ENCODE data around the gene CHDH.

The CHDH gene

DNA sequence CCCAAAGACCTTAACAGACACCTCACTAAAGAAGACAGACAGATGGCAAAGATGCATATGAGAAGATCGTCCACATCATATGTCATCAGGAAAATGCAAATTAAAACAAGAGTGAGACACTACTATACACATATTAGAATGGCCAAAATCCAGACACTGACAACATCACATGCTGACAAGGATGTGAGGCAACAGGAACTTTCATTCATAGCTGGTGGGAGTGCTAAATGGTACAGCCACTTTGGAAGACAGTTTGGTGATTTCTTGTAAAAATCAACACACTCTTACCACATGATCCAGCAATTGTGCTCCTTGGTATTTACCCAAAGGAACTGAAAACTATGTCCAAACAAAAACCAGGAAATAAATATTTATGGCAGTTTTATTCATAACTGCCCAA, 17.6 kb downstream of the CHDH start:
- TF ChIP-seq POLR2AphosphoS5 (IDR thresholded peaks at IDR 0.05; ENCODE audit: low read depth, low read length) (no peak), SPI1 (IDR thresholded peaks at IDR 0.05; ENCODE audit: low read depth, low read length) (no peak)
- no peak for FAIRE-seq
- no peak for DNase-seq (ENCODE audit: insufficient read length, low spot score)

DNA sequence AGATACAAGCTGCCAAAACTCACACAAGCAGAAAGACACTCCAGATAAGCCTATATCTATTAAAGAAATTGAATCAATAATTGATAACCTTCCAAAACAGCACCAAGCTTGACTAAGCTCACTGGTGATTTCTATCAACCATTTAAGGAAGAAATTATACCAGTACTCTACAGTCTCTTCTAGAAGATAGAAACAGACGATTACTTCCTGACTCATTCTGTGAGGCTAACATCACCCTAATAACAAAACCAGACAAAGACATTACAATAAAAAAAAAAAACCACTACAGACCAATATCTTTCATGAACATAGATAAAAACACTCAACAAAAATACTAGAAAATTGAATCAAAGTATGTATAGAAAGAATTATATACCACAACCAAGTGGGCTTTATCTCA, 20.2 kb downstream of the CHDH start:
- DNase-seq (ENCODE audit: insufficient read length, low spot score) (no peak), FAIRE-seq (no peak)
- TF ChIP-seq PAX5 (IDR thresholded peaks at IDR 0.05; ENCODE audit: insufficient read depth, low read length, severe bottlenecking) (no peak), POU2F2 (IDR thresholded peaks at IDR 0.05; ENCODE audit: low read depth, low read length) (no peak), SPI1 (IDR thresholded peaks at IDR 0.05; ENCODE audit: low read depth, low read length) (no peak), TAF1 (IDR thresholded peaks at IDR 0.05; ENCODE audit: low read depth, low read length) (no peak), POLR2AphosphoS5 (IDR thresholded peaks at IDR 0.05; ENCODE audit: low read depth, low read length) (no peak), POLR2A (IDR thresholded peaks at IDR 0.05; ENCODE audit: low read depth, low read length) (no peak)

DNA sequence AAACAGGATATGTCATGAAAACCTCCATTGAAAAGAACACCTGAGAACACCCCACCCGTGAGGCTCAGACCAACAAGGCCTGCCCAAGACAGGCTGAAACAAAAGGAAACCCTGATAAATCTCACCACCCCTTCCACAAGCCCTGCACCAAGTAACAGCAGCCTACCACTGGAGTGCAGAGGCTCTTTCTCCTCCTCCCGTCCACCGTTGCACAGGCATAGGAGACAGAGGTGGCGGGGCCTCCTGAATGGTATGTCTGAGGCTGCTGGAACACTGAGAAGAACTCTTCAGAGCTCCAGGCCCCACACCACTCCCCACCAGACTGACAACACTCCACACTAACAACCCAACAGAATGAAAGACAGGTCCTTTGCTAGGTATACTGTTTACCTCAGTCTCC, 21.4 kb downstream of the CHDH start:
- TF ChIP-seq PAX5 (IDR thresholded peaks at IDR 0.05; ENCODE audit: insufficient read depth, low read length, severe bottlenecking) (no peak), POU2F2 (IDR thresholded peaks at IDR 0.05; ENCODE audit: low read depth, low read length) (no peak), POLR2A (IDR thresholded peaks at IDR 0.05; ENCODE audit: low read depth, low read length) (no peak), SPI1 (IDR thresholded peaks at IDR 0.05; ENCODE audit: low read depth, low read length) (no peak), TAF1 (IDR thresholded peaks at IDR 0.05; ENCODE audit: low read depth, low read length) (no peak), POLR2AphosphoS5 (IDR thresholded peaks at IDR 0.05; ENCODE audit: low read depth, low read length) (no peak)
- DNase-seq (ENCODE audit: insufficient read length, low spot score) (no peak), FAIRE-seq (no peak)

DNA sequence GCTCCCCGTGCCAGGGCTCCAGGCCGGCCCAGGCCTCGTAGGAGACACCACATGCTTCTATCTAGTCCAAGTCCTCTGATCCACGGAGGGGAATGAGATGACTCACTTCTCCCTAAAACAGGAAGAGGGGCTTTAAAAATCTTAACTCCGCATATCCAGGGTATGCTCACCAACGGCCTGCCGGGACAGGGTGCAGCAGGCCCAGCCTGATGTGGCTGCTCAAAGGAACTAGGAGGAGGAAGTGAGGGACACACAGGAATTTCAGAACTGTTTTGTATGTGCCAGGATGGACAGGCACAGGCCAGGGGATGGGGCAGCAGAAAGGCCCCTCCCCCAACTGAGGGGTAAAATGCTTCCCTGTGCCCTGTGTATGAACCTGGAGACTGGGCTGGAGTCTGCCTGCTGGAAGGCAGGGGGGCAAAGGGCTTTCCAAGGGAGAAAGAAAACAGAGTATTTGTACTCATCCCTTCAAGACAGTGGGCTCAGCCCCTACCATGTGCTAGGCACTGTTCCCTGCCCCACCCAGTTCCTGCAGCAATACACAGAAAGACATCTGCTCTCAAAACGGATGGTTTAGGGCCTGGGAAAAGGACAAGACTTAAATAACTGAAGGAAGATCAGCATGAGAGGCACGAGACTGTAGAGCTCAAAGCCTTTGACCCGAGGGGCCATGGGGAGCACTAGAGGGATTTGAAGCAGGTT, 22.1 kb downstream of the CHDH start:
- TF ChIP-seq POLR2A (IDR thresholded peaks at IDR 0.05; ENCODE audit: low read depth, low read length) (no peak), POLR2AphosphoS5 (IDR thresholded peaks at IDR 0.05; ENCODE audit: low read depth, low read length) (no peak)
- DNase-seq (ENCODE audit: insufficient read length, low spot score) (no peak), FAIRE-seq (no peak)

DNA sequence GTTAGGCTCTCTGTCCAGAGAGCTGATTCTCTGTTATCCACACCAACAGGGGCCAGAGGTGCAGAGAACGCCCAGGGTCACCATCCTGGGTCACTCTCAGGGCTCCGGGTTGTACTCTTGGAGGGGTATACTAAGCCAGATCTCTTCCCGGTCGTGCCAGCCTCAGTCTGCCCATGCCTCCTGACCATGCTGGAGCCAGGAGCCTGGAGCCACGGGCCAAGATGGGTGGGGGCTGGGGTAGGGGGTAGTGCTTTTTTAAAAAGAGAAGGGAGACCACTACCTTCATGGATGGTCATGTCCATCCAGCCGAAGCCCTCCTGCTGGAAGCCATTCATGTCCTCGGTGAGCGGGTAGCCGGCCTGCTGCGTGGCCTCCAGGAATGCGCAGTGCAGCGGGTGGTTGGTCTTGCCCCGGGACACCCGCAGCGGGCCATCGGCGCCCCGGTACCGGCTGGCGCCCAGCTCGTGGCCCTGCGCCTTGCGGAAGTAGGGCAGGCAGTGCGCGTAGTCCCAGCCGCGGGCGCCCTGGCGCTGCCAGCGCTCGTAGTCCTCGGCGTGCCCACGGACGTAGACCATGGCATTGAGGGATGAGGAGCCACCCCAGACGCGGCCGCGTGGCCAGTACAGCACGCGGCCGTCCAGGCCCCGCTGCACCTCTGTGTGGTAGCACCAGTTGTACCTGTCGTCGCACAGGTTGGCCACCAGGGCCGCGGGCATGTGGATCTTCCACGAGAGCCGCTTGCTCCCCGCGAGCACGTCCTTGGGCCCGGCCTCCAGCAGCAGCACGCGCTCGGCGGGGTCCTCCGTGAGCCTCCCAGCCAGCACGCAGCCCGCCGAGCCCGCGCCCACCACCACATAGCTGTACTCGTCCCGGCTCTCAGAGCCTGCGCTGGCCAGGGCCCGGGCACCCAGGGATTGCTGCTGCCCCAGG, 22.9 kb downstream of the CHDH start:
- no peak for FAIRE-seq

DNA sequence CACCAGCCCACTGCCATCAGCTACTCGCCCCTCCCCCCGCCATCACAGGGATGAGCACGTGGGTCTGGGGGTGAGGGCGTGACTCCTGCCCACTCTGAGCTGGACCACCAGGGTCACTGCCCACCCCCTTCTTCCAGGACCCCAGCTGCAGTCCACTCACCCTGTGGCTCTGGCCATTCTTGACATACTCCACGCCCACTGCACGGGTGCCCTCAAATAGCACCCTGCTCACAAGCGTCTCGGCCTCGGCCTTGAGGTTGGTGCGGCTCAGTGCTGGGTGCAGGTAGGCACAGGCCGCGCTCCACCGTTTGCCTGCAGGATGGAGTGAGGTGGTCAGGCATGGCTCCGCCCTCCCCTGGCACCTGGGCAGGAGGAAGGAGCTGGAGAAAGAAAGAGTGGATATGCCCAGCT, 23.9 kb downstream of the CHDH start:
- DNase-seq (ENCODE audit: insufficient read length, low spot score) (no peak), FAIRE-seq (no peak)
- TF ChIP-seq TAF1 (IDR thresholded peaks at IDR 0.05; ENCODE audit: low read depth, low read length): no peak
- no peak for TF ChIP-seq POLR2A (IDR thresholded peaks at IDR 0.05; ENCODE audit: low read depth, low read length)
- no peak for TF ChIP-seq PAX5 (IDR thresholded peaks at IDR 0.05; ENCODE audit: insufficient read depth, low read length, severe bottlenecking)
- no peak for TF ChIP-seq POLR2AphosphoS5 (IDR thresholded peaks at IDR 0.05; ENCODE audit: low read depth, low read length)

More for the DNA sequence above, 22.9 kb downstream of the CHDH start:
- TF ChIP-seq TAF1 (IDR thresholded peaks at IDR 0.05; ENCODE audit: low read depth, low read length) (no peak), POLR2AphosphoS5 (IDR thresholded peaks at IDR 0.05; ENCODE audit: low read depth, low read length) (no peak), PAX5 (IDR thresholded peaks at IDR 0.05; ENCODE audit: insufficient read depth, low read length, severe bottlenecking) (no peak), POU2F2 (IDR thresholded peaks at IDR 0.05; ENCODE audit: low read depth, low read length) (no peak), POLR2A (IDR thresholded peaks at IDR 0.05; ENCODE audit: low read depth, low read length) (no peak), SPI1 (IDR thresholded peaks at IDR 0.05; ENCODE audit: low read depth, low read length) (no peak)
- DNase-seq (ENCODE audit: insufficient read length, low spot score): no peak

DNA sequence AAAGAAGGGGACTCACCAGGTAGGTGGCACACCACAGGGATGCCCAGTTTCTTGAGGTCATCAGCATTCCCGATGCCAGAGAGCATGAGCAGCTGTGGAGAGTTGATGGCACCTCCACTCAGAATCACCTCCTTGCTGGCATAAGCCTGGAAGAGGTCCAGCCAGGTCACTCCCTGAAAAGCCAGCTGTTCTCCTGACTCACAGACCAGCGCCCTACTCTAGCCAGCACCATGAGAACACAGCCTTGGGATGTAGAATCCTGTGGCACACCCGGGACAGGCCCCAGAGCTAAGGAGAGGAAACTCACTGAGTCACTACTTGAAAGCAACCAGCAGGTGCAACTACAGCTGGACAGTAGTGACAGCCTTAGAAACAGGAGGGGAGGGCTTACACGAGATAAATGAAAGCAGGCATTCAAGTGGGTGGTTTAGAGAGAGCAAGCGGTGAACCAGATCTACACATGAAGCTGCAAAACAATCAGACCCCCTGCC, 24.5 kb downstream of the CHDH start:
- no peak for TF ChIP-seq SPI1 (IDR thresholded peaks at IDR 0.05; ENCODE audit: low read depth, low read length)
- no peak for TF ChIP-seq POLR2A (IDR thresholded peaks at IDR 0.05; ENCODE audit: low read depth, low read length)
- TF ChIP-seq POU2F2 (IDR thresholded peaks at IDR 0.05; ENCODE audit: low read depth, low read length): no peak
- TF ChIP-seq PAX5 (IDR thresholded peaks at IDR 0.05; ENCODE audit: insufficient read depth, low read length, severe bottlenecking): no peak
- TF ChIP-seq POLR2AphosphoS5 (IDR thresholded peaks at IDR 0.05; ENCODE audit: low read depth, low read length): no peak
- no peak for TF ChIP-seq TAF1 (IDR thresholded peaks at IDR 0.05; ENCODE audit: low read depth, low read length)
- DNase-seq (ENCODE audit: insufficient read length, low spot score): no peak
- FAIRE-seq: no peak

DNA sequence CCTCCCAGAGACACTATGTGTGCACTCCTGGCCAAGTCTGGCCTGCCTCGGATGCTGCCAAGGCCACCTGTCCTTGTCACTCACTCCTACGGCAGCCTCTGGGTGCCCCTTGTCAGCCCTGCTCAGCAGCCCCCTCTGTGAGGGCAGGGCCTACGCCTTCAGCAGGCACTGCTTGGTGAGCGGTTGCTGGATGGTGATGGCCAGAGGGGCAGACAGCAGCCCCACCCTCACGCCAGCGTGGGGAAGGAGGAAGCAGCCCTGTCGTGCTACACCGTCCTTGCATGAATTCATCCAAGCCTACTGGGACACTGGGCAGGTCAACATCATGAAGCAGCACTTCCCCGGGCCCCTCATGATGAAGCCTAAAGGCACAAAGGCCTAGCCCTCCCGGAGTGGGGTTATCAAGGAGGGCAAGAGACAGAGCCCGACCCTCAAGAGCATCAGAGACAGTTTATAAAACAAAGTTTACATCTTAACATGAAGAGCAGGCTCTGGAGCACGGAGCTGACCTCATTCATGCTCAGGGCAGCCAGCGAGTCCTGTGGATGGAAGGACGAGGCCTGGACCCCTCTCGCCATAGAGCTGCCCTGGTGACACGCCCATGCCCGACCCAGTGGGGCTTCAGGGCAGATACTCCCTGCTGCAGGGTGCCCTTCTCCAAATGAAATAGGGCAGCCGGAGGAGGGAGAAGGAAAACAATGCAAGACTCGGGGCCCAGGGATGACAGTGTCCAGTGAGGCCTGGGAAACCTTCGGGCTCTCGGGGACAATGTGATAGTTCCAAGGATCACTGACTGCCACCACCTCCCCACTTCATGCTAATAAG, 25.3 kb downstream of the CHDH start:
- TF ChIP-seq SPI1 (IDR thresholded peaks at IDR 0.05; ENCODE audit: low read depth, low read length) (no peak), POU2F2 (IDR thresholded peaks at IDR 0.05; ENCODE audit: low read depth, low read length) (no peak), POLR2A (IDR thresholded peaks at IDR 0.05; ENCODE audit: low read depth, low read length) (no peak), PAX5 (IDR thresholded peaks at IDR 0.05; ENCODE audit: insufficient read depth, low read length, severe bottlenecking) (no peak), TAF1 (IDR thresholded peaks at IDR 0.05; ENCODE audit: low read depth, low read length) (no peak), POLR2AphosphoS5 (IDR thresholded peaks at IDR 0.05; ENCODE audit: low read depth, low read length) (no peak)
- FAIRE-seq (no peak), DNase-seq (ENCODE audit: insufficient read length, low spot score) (no peak)

DNA sequence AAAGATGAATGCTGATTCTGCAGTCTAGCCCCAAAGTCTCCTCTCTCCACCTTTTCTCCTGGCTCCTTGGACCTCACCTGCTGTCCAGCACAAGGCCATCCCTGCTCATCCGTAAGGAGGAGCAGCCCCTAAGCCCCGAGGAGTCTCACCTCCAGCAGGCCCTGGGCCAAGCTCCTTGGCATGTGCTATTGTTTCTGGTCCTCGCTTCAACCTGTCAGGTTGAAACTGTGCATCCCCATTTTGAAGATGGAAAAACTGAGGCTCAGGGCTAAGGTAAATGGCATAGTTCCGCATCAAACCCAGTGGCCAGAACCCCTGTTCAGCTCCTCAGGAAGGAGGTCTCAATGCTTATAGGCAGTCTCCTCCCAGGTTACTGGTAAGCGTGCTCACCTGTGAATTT, 26.1 kb downstream of the CHDH start:
- DNase-seq (ENCODE audit: insufficient read length, low spot score): no peak
- no peak for TF ChIP-seq POU2F2 (IDR thresholded peaks at IDR 0.05; ENCODE audit: low read depth, low read length)
- TF ChIP-seq TAF1 (IDR thresholded peaks at IDR 0.05; ENCODE audit: low read depth, low read length): no peak
- no peak for TF ChIP-seq POLR2A (IDR thresholded peaks at IDR 0.05; ENCODE audit: low read depth, low read length)
- no peak for TF ChIP-seq POLR2AphosphoS5 (IDR thresholded peaks at IDR 0.05; ENCODE audit: low read depth, low read length)
- TF ChIP-seq PAX5 (IDR thresholded peaks at IDR 0.05; ENCODE audit: insufficient read depth, low read length, severe bottlenecking): no peak
- TF ChIP-seq SPI1 (IDR thresholded peaks at IDR 0.05; ENCODE audit: low read depth, low read length): no peak
- FAIRE-seq: no peak

Measured in GM12891 (cell line).